NCI-H146 treated with DMSO at 0.1 percent for 48 hours (cell line): ENCODE data around the gene DTX3.
A peak's percentile ranks its signal among the peaks of the same experiment; 100 is the strongest.
"Not testable (repeated sequence)": the region's sequence is repeated elsewhere in the genome, so short reads cannot be mapped to it uniquely, and the experiment has no call there.

ENCODE experiments used
- DNase-seq: peaks from one replicate; lab custom pipeline; 2025; ENCODE audit not compliant: unreplicated experiment; lab: John Stamatoyannopoulos, UW

The DTX3 gene

GRCh38 chr12:57606399-57606798 is 1.8 kb downstream of the DTX3 start:
- no peak for DNase-seq

DNA sequence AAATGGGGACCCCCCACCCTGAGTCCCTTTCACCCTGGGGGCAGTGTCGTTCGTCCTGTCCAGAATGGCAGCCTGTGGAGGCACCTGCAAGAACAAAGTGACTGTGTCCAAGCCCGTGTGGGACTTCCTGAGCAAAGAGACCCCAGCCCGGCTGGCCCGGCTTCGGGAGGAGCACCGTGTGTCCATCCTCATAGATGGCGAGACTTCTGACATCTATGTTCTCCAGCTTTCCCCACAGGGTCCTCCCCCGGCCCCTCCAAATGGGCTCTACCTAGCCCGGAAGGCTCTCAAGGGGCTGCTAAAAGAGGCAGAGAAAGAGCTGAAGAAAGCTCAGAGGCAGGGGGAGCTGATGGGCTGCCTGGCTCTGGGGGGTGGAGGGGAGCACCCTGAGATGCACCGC is 2.2 kb downstream of the DTX3 start:
- DNase-seq, result no peak

DNA sequence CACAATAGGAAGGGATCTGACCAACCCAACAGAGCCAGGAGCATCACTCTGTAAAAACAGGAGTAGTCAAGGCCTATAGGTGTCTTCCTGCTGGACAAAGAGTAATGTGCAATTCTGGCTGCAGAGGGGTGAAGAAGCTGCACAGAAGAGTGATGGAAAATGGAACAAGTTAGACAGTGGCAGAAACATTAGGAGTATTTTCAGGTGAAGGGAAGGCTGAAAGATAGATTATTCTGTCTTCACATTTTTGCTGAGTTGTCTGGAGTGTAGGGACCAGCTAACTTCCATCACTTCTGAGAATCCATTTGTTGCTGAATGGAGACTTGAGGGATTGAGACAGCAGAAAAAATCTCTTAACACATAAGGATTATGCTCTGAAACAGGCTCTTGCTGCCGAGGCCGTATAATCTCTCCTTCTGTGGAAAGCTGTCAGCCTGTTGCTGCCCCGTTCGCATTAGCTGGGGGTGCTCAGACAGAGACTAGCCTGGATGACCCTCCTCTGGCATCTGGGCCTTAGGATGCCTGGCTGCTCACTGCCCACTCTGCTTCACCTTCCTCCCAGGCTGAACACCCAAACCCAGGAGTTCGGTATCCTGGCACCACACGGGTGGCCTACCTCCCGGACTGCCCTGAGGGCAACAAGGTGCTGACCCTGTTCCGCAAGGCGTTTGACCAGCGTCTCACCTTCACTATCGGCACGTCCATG is 3.5 kb downstream of the DTX3 start:
- no peak for DNase-seq

DNA sequence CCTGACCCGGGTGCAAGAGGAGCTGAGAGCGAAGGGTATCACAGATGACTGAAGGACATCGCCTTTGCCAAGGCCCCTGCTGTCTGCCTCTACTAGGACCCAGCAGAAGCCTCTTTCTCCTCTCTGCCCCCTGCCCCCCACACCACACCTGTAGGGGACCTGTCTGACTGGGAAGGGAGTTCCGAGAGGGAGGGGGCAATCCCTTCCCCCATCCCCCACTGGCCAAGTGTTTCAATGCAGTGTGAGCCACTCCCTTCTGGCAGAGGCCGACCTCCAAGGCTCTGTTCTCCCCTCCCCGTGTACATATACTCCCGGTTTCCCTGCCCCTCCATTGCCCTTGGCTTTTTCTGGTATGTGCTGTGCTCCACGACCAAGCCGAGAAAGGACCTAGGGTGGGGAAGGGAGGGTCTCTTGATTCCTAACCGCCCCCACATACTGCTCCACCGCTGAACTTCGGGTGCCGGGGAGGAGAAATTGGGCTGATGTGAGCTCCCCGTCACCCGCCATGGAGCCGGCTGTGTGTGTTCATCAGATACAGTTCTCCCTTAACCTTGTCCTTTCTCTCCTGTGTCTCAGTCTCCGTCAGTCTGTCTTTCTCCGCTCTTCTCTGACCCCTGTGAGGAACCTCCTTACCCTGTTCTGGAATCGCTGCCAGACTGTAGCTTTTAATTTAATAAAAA is 4.6 kb downstream of the DTX3 start:
- DNase-seq, result no peak

GRCh38 chr12:57609781-57610553 is 5.3 kb downstream of the DTX3 start:
- DNase-seq, result no peak

DNA sequence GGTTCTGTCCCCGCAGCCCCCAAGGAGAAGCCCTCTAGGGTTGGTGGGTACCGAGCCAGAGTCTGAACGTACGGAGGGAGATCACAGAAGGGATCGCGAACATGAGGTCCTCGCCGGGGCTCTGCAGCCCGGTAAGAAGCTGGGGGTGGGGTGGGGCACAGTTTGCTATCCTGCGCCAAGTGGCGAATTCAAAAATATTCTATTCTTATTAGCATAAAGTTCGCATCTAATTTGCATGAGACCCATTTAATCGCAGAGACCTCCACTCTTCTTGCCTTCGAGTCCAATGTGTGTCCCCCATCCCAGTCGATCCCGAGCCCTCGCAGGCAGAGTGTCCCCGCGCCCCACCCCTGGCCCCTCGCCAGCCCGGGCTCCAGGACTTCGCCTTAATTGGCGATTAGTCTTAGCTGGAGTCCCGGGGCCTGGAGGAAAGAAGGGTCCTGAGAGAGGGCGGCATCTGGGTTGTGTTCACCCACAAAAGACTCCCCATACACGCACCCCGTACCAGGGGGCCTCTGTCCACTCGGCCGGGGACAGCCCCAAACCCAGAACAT is 6.0 kb downstream of the DTX3 start:
- DNase-seq, result no peak

DNA sequence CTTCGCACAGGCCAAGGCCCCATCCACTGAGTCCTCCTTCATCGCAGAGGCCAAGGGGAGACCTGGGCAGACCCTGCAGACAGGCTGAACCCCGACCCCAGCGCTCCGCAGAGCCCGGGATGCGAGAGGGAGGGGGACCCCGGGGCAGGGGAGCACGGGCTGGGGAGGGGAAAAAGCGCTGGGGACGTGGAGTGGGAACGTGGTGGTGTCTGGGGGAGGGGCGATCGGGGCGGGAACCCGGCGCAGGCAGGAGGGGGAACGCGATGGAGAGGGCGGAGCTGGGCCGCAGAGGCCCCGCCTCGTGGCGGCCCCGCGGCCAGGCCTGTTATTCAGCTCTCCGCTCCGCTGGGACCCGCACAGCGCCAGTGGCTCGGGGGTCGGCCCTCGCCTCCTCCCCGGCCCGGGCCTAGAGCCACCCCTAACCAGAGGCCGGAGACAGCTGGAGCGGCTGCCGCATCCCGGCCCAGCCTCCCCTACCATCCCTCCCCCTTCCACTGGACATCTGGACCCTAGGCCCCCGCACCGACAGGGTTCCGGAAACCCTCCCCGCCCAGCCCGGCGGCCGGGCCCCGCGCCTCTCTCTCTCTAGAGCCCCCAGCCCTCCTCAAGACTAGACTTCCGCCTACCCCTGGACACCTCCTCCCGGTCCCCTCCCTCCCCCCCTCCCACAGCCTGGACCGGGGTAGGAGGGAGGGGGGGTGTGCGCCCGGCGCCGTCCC is 6.6 kb downstream of the DTX3 start, which contains the start of gene ARHGEF25:
ARHGEF25 (plus strand) TSS at position 328 of the 719 bp plus-strand sequence. CDS start 460 bp downstream, outside the sequence.
- peak; percentile 60 for DNase-seq

- no peak for DNase-seq
Measured at GRCh38 chr12:57611827-57612710, 7.4 kb downstream of the DTX3 start.

DNA sequence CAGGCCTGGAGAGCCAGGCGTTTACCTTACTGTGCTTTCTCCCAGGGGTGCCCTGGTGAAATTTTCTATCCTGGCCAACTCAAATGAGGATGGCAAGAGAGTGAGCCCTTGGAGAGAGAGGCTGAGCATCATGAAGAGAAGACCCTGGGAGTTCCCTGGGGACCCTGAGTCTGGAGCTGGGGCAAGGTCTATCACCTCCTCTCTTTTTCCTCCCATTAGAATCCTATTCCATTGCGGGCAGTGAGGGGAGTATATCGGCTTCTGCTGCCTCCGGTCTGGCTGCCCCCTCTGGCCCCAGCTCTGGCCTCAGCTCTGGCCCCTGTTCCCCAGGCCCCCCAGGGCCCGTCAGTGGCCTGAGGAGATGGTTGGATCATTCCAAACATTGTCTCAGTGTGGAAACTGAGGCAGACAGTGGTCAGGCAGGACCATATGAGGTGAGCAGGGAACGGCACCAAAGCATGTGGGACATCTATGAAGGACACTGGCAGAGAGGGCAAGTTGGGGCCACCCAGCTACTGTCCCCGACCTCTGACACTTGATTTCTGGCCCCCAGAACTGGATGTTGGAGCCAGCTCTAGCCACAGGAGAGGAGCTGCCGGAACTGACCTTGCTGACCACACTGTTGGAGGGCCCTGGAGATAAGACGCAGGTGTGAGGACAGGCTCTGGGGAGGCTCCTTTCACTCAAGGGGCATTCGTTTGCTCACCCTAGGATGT is 8.2 kb downstream of the DTX3 start:
- no peak for DNase-seq

GRCh38 chr12:57613427-57614109 is 8.9 kb downstream of the DTX3 start:
- DNase-seq, result no peak

DNA sequence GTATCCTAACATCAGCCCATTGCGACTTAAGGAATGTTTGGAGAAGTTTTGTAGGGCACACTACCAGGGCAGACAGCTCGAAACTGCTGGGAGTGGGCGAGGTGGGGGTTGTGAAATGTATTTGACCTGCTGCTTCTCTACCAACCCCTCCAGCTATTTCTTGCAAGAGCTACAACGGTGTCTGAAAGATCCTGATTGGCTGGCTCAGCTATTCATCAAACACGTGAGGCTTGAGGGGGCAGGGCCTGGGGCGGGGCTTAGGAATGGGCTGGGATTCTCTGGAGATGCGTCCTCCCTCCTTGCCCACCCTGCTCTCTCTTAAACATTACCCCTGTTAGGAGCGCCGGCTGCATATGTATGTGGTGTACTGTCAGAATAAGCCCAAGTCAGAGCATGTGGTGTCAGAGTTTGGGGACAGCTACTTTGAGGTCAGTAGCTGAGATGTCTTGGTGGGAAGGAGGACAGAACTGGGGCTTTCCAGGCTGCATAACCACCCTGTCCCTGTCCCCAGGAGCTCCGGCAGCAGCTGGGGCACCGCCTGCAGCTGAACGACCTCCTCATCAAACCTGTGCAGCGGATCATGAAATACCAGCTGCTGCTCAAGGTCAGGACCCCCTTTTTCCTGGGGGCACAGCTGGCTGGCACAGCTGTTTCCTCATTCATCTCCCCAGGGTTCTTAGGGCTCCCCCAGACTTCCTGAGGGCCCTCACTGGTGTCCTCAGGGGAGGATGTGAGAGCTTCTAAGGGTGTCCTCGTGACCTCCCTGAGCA is 9.7 kb downstream of the DTX3 start:
- DNase-seq, result no peak

GRCh38 chr12:57614948-57615500 is 10.4 kb downstream of the DTX3 start:
- DNase-seq, result no peak

- no peak for DNase-seq
Measured at GRCh38 chr12:57615637-57616036, 11.0 kb downstream of the DTX3 start.

GRCh38 chr12:57616383-57617101 is 11.9 kb downstream of the DTX3 start:
- no peak for DNase-seq

DNA sequence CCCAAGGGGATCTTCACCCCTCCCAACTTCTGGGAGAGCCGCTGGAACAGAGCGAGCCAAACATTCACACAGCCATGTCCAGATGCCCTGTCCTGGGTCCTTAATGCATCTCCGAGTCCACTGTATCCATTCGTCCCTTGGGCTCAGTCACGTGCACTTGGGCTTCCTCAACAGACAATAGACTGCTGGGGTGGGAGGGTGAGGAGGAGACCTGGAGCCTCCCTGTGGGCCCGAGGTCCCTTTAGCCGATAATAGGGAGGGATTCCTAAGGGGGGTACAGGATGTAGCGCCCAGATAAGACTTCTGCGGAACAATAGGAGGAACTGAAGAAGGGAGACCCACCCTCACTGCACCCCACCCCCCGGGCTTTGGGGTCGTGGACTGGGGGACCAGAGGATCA is 13.3 kb downstream of the DTX3 start:
- DNase-seq, result no peak

DNA sequence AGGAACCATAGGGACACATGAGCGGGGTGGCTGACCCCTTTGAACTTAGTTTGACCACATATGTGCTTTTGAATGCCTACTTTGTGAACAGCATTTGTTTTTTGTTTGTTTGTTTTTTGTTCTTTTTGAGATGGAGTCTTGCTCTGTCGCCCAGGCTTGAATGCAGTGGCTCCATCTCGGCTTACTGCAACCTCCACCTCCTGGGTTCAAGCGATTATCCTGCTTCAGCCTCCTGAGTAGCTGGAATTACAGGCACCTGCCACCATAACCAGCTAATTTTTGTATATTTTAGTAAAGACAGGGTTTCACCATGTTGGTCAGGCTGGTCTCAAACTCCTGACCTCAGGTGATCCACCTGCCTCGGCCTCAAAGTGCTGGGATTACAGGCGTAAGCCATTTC is 13.8 kb downstream of the DTX3 start:
- DNase-seq, result not testable (repeated sequence)

- DNase-seq, result no peak
Measured at GRCh38 chr12:57618966-57619433, 14.4 kb downstream of the DTX3 start.
